WI38 (cell line): ENCODE measurements around the gene LGALS9C.
"Not testable (repeated sequence)": the region's sequence is repeated elsewhere in the genome, so short reads cannot be mapped to it uniquely, and the experiment has no call there.

Experiments used
- H3K4me3 ChIP-seq: 2 replicates; pipeline ENCODE4 v1.5.1; 2011; ENCODE audit warnings: low read depth, mild to moderate bottlenecking, control low read depth, low read length

LGALS9C gene

DNA sequence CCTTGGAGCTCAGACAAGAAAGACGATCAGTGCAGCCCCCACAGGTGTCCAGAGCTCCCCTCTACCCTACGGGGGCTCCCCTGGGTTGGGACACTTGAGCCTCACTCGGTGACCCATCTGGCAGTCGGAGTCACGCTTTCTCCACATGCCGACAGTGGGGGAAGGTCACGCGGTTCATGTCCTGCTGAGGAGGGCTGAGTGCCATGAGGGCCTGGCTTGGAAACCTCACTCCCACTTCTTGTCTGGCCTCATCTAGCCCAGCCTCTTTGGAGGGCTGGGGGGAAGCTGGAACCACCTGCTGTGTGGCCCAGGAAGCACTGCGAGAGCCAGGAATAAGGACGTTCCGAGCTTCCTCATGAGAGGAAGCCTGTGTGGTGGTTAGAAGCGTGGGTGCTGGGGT lies 1.8 kb downstream of the LGALS9C start:
- not testable (repeated sequence) for H3K4me3 ChIP-seq

DNA sequence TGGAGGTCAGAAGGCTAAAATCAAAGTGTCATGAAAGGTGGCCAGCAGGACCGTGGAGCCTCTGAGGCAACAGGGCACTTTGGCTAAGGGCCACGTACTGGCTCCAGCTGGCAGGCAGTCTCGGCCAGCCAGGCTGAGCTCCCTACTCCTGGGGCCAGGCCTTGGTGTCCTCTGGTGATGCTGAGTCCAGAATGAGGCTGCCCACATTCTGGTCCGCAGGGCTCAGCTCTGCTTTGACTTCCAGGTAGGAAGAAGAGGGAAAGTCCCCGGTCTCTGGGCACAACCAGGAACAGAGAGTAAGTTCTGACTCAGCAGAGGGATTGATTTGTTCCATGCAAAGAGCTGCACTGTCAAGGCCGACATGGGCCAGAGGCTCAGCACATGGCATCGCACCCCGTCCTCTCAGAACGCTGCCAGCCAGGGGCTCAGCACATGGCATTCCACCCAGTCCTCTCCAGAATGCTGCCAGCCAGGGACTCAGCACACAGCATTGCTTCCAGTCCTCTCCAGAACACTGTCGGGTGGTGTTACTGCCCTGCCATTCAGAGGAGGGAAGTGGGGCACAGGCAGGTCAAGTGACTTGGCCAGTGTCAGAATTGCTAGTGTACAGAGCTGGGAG lies 2.5 kb downstream of the LGALS9C start:
- H3K4me3 ChIP-seq: not testable (repeated sequence)

DNA sequence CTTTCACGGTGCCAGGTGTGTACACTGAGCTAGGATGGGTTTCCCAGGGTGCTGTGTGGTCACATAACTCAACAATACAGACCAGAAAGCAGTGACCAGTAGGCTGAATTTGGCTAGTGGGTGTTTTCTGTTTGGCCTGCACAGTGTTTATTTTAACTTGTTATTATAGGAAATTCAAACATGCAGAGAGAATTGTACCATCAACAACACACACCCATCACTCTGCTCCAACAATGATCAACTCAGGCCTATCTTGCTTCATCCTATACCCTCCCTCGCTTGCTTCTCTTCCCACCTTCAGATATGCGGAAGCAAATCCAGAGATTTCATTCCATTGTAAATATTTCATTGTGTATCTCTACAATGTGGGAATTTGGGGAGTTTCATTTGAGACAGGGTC lies 5.2 kb downstream of the LGALS9C start:
- H3K4me3 ChIP-seq: not testable (repeated sequence)

DNA sequence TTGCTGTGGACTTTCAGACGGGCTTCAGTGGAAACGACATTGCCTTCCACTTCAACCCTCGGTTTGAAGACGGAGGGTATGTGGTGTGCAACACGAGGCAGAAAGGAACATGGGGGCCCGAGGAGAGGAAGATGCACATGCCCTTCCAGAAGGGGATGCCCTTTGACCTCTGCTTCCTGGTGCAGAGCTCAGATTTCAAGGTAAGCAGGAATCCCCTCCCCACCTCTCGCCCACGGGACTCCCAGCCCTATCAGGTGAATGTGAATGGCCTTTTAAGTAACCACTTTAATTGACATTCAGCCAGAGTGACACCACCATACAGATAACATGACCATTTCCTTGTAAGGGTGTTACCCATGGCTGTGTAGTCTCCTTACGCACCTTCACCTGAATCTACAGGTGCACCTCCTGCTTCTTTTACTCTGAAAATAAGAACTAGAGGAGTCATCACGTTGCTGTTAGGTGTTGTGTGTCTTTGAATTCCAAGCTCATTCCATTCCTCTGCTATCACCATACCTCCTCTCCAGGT lies 9.4 kb downstream of the LGALS9C start:
- H3K4me3 ChIP-seq: not testable (repeated sequence)

DNA sequence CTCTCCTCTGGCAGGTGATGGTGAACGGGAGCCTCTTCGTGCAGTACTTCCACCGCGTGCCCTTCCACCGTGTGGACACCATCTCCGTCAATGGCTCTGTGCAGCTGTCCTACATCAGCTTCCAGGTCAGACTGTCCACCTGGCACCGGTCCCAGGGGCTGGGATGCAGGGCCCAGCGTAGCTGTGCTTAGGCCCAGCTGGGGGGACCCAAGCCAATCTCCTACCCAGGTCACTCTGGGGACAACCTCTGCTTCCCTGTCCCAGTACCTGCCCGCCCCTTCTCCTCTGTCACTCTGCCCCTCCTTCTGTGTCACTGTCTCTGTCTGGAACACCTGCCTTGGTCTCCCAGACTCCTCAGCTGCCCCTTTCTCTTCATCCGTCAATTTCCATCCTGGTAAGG lies 11.0 kb downstream of the LGALS9C start:
- H3K4me3 ChIP-seq: not testable (repeated sequence)

DNA sequence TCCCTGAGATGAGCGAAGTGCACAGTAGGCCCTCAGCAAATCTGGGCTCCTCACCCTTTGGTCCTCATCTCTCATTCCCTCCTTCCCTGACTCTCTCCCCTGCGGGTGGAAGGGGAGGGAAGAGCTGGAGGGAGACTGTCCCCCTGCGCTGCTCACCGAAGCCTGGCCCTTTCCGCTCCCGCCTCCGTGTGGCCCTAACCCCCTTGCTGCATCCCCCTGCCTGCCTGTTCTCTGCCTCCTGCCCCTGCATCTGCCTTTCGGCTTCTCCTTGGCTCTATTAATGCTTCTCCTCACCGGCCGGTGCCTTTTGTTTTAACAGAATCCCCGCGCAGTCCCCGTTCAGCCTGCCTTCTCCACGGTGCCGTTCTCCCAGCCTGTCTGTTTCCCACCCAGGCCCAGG lies 12.0 kb downstream of the LGALS9C start:
- not testable (repeated sequence) for H3K4me3 ChIP-seq

GRCh38 chr17:18490016-18490415 lies 13.4 kb downstream of the LGALS9C start:
- H3K4me3 ChIP-seq: not testable (repeated sequence)

DNA sequence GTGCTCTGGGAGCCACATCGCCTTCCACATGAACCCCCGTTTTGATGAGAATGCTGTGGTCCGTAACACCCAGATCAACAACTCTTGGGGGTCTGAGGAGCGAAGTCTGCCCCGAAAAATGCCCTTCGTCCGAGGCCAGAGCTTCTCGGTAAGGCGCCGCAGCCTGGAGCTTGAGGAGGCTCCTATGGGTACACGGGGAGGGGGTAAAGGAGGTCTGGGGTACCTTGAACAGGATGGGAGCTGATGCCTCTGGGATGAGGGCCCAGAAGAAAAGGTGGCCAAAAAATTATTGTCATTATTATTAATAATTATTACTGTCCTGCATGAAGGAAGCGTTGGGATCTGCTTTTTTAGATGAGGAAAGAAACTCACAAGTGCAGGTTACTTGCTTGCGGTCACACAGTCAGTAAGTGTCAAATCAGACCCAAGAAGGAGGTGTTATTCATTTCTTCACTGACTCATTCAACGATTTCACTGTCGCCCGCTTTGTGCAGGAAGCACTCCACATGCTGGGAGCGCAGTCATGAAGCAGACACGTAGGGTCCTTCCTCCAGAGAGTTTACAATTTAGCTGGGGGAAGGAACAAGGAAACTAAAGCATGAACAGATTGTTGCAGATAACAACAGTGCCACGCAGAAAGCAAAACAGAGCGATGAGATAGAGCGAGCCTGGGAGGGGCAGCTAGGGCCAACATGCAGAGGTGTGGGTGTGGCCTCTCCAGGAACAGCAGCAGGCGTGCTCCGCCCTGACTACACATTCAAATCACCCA lies 16.3 kb downstream of the LGALS9C start:
- not testable (repeated sequence) for H3K4me3 ChIP-seq

GRCh38 chr17:18494250-18494768 lies 17.7 kb downstream of the LGALS9C start:
- H3K4me3 ChIP-seq: not testable (repeated sequence)

DNA sequence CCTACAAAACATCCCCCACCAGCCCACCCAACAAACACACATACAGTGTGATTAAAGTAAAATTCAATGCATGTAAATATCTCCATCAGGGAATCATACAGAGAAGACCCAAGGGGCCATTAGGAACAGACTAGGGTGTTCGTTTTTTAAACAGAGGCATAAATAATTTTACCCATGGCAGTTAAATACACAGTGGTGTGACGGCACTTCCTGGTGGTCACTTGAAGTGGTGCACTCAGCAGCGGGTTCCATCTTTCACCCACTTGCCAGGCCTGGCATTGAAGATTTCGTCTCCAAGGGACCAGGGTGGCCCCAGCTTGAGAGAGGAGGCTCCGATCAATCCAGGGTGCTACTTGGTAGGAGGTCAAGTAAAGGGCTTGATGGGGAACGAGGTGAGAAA lies 20.5 kb downstream of the LGALS9C start:
- H3K4me3 ChIP-seq: not testable (repeated sequence)

DNA sequence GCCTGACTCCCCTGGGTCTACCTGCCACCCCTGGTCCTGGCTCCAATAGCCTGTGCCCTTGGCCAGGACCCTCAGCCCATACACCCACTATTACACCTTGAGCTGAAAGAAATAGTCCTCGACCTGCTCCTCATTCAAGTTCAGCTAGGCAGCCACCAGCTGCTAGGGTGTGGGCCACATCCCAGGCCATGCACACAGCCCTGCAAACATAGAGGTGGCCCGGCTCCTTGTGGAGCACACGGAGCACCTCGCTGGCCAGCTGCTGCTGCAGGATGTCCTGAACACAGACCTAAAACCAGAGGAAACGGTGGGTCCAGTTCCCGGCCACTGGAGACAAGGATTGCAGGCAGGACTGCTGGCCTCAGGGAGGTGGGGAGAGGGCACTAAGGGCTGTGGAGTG lies 22.5 kb downstream of the LGALS9C start:
- H3K4me3 ChIP-seq: not testable (repeated sequence)

- H3K4me3 ChIP-seq: not testable (repeated sequence)
Observed at GRCh38 chr17:18499756-18500155, 23.2 kb downstream of the LGALS9C start.

DNA sequence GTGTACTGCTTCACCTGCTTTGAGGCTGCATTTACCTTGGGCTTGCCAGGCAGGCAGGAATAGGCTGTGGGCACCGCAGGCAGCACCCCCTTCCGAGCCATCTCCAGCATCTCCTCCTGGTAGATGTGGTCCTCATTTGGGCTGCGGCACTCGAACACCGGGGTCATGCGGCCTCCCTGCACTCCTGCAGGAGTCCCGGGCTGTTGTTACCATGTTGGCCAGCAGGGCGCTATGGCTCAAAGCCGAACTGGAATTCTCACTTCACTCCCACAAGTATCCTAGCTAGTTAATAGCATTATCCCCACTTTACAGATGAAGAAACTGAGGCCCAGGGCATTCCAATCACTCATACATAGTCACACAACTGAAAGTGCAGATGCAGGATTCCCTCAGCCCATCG lies 23.7 kb downstream of the LGALS9C start:
- not testable (repeated sequence) for H3K4me3 ChIP-seq

- H3K4me3 ChIP-seq: not testable (repeated sequence)
Observed at GRCh38 chr17:18500816-18501215, 24.2 kb downstream of the LGALS9C start.

DNA sequence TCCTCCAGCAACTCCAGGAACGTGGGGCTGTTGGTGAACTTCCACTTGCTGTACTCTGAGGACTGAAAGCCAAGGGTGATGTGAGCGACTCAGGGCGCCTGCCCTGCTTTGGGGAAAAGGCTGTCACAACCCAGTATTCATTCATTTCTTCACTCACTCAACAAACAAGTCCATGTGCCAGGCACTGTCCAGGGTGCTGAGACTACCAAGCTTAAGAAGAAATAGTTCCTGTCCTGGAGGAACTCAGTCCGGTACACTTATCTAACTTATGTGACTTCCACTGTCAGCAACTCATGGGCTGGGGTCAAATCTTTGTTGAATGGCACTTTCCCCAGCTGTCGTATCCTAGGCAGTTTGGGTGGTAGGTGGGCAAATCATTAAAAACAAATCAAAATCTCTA lies 26.6 kb downstream of the LGALS9C start:
- H3K4me3 ChIP-seq: not testable (repeated sequence)

DNA sequence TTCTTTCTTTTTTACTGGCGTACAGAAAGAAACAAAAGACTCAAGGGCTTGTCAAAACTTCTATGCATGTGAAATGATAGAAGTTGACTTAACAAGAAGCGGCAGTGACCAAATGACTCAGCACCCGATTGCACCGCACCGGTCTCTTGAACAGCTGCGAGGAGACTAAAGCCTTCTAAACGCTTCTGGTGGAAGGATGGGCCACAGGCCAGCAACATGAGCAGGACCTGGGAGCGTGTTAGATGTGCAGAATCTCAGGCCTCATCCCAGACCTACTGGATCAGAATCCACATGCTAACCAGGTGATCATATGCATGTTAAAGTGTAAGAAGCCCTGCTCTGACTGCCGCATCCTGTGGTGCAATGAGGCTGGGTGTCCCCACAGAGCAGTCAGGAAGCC lies 31.1 kb downstream of the LGALS9C start:
- H3K4me3 ChIP-seq: not testable (repeated sequence)

GRCh38 chr17:18508667-18509066 lies 32.1 kb downstream of the LGALS9C start:
- H3K4me3 ChIP-seq: not testable (repeated sequence)

GRCh38 chr17:18521100-18521499 lies 44.5 kb downstream of the LGALS9C start:
- not testable (repeated sequence) for H3K4me3 ChIP-seq

DNA sequence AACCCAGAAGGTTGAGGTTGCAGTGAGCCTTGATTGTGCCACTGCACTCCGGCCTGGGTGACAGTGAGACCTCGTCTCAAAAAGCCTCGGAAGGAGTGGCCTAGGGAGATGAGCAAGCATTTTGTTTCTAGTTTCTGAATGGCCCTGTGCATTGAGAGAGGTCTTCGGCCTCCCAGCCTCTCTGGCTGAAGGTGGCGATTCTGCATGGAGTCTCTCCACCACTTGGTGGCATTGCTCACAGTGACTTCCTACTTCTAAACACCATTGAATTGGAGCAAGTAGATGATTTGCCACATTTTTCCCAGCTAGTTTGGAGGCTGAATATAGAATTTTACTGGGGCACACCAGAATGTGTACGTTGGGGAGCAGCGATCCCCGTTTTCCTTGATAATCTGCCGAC lies 48.4 kb downstream of the LGALS9C start:
- not testable (repeated sequence) for H3K4me3 ChIP-seq

GRCh38 chr17:18526168-18526800 lies 49.7 kb downstream of the LGALS9C start:
- not testable (repeated sequence) for H3K4me3 ChIP-seq

GRCh38 chr17:18527354-18527753 lies 50.8 kb downstream of the LGALS9C start:
- H3K4me3 ChIP-seq: not testable (repeated sequence)

- H3K4me3 ChIP-seq: not testable (repeated sequence)
Observed at GRCh38 chr17:18528435-18528834, 51.8 kb downstream of the LGALS9C start.
